ENCODE measurements around the gene COTL1.

COTL1 gene, protein sequence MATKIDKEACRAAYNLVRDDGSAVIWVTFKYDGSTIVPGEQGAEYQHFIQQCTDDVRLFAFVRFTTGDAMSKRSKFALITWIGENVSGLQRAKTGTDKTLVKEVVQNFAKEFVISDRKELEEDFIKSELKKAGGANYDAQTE

DNA sequence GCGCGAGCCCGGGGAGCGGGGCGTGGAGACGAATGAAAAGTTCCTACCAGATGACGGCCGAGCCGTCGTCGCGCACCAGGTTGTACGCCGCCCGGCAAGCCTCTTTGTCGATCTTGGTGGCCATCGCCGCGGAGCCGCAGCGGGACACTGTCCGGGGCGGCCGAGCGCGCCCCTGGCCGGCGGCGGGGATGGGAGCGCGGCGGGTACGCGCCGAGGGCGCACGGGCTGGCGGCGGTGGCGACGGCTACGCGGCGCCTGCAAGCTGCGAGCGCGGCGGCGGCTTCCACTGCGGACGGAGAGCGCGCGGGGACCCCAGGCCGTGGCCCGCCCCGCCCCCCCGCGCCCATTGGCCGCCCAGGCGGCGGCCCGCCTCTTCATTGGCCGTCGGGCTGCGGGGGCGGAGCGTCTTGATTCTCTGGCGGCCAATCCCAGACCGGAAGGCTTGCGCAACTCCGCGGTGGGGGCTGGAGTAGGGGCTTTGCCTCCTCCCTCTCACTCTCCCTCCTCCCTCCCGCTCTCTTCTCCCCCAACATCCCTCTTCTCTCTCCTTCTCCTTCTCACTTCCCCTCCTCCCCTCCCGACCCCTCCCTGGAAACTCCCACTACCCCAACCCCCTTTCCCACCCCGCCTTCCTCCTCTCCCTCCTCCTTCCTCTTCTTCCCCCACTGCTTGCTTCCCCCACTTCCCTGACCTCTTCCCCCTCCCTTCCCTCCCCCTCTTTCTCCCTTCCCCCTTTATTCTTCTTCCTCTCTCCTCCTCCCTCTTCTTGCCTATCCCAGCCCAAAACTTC lies at the start of gene COTL1:
TSS of gene COTL1 (minus strand) at position 288 of the 790 bp plus-strand sequence. CDS start at position 124, 164 bp downstream.
- DNase-seq (ENCODE audit: low spot score) = peak; percentile 94

- DNase-seq (ENCODE audit: low spot score) = no peak
Observed at GRCh38 chr16:84665843-84666242, 48.0 kb upstream of the COTL1 start.

GRCh38 chr16:84665359-84665758 lies 47.5 kb upstream of the COTL1 start:
- DNase-seq (ENCODE audit: low spot score) = no peak

DNA sequence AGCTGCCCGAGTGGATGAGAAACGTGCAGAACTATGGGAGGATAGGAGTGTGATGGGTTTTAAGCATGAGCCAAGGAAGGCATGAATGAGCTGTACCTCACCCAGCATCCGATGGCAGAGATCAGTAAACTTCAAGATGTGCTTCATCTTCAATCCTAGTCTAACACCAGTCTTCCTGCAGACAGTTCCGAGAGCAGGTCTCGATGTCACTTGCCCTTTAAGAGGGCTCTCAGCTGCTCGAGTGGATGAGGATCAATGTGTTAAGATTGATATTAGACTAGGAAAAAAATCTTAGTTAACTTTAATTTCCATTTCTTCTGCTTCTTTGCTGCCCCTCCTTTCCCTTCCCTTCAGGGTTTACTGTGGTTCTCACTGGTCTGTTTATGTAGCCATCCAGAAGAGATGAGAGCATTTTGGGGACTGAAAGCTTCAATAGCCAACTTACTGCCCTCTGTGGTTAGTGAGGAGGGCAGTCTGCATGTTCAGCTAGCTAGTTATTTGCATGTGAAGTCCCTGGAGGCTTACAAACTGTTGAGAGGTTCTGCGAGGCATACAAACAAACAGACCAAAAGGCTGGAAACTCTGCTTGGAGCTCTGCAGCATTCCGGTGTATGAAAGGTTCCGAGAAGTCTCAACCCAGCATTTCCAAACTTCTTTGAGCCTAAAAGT lies 45.7 kb upstream of the COTL1 start:
- DNase-seq (ENCODE audit: low spot score) = no peak

- no peak for DNase-seq (ENCODE audit: low spot score)
Observed at GRCh38 chr16:84662471-84662870, 44.6 kb upstream of the COTL1 start.

GRCh38 chr16:84661418-84662060 lies 43.7 kb upstream of the COTL1 start:
- no peak for DNase-seq (ENCODE audit: low spot score)

- DNase-seq (ENCODE audit: low spot score) = no peak
Observed at GRCh38 chr16:84660973-84661372, 43.1 kb upstream of the COTL1 start.

DNA sequence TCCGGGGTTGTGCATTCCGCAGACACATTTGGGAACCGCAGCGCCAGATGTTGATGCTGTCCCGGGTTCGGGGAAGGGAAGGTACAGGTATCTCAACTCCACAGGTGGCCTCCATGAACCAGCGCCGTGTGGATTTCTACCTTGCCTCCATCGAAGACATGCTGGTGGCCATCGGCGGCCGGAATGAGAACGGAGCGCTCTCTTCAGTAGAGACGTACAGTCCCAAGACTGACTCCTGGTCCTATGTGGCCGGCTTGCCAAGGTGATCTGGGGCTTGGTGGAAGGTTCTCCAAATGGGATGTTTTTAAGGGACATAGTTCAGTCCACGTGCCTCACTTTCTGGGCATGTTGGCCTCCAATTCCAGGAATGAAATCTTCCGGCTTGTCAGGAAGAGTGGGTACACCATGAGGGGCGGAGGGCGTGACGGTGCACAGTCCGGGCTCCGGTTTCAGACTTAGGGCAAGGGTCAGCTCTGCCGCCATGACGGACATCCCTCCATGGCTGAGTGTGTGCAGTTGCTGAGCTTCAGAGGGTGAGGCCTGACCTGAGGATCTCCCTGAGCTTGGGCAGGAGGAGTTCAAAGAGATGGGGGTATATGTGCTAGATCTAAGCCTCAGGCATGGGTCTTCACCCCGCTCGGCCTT lies 41.9 kb upstream of the COTL1 start:
- DNase-seq (ENCODE audit: low spot score) = no peak

GRCh38 chr16:84658690-84659089 lies 40.8 kb upstream of the COTL1 start:
- no peak for DNase-seq (ENCODE audit: low spot score)

GRCh38 chr16:84657229-84657837 lies 39.5 kb upstream of the COTL1 start:
- no peak for DNase-seq (ENCODE audit: low spot score)

GRCh38 chr16:84656649-84657048 lies 38.8 kb upstream of the COTL1 start:
- DNase-seq (ENCODE audit: low spot score) = no peak

GRCh38 chr16:84654998-84655397 lies 37.1 kb upstream of the COTL1 start:
- no peak for DNase-seq (ENCODE audit: low spot score)

DNA sequence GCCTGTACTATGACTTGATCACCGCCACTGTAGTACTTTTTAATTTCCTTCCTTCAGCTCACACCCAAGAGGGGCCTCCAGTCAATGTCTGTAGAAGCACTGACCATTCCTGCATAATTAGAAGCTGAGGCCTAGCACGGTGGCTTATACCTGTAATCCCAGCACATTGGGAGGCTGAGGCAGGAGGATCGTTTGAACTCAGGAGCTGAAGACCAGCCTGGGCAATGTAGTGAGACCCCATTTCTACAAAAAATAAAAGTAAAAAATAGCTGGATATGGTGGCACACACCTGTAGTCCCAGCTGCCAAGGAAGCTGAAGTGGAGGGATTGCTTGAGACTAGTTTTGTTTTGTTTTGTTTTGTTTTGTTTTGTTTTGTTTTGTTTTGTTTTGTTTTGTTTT lies 36.4 kb upstream of the COTL1 start:
- no peak for DNase-seq (ENCODE audit: low spot score)

DNA sequence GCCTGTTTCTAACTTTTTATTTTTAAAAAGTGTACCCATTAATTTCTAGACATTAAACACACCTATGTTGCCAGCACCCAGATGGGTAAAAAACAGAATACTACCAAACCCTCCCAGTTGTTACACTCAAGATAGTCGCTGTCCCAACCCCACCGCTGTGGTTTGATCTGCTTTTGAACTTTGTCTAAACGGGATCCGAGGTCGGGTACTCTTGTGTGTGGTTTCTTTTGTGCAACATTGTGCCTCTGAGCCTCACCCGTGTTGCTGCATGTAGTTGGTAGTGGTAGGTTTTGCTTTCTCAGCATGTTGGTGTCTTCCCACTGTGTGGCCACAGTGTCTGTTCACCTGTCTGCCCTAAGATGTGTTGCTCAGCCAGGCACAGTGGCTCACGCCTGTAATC lies 34.7 kb upstream of the COTL1 start:
- DNase-seq (ENCODE audit: low spot score) = no peak

DNA sequence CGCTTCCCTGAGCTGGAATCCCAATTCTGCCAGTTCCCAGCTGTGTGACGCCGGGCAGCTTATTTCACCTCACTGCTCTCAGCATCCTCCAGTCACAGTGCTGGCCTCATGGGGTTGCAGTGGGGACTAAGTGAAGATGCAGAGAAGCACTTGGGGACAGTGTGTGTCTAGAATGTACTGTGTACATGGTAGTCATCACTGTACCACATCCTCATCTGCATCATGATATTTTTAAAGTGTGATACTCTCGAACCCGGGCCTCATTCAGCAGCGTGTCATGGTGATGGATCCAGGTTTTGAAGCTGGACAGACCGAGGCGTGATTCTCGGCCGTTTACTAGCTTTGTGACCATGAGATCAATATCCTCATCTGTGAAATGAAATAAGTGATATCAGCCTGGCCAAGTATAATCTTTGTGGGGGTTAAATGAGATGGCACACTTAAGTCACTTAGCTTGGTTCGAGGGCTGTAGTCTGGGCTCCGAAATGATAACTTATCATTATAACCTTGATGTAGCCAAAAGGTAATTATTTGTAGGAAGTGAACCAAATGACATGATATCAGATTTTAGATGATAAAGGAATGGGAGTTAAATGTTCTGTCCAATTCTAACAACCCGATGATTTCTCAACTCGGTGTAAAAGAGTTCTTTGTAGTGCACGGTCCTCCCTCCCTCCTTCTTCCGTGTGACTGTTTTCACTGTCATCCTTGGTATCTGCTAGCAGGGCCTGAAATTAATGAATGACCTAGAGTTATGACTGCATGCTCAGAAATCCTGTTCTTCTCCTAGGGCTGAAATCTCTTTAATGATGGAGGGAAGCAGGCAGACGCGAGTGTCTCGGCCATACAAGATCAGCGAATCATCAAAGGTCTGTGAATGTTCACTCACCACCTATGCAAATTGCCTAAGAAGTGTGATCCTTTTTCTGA lies 32.4 kb upstream of the COTL1 start:
- DNase-seq (ENCODE audit: low spot score) = no peak

- DNase-seq (ENCODE audit: low spot score) = no peak
Observed at GRCh38 chr16:84649511-84649861, 31.6 kb upstream of the COTL1 start.

- DNase-seq (ENCODE audit: low spot score) = no peak
Observed at GRCh38 chr16:84648595-84649510, 31.0 kb upstream of the COTL1 start.

GRCh38 chr16:84647828-84648594 lies 30.1 kb upstream of the COTL1 start, which contains the start of gene KLHL36:
Gene KLHL36 (plus strand): TSS chr16:84648511. CDS start chr16:84650868, 2,357 bp downstream.
- peak; percentile 48 for DNase-seq (ENCODE audit: low spot score)

DNA sequence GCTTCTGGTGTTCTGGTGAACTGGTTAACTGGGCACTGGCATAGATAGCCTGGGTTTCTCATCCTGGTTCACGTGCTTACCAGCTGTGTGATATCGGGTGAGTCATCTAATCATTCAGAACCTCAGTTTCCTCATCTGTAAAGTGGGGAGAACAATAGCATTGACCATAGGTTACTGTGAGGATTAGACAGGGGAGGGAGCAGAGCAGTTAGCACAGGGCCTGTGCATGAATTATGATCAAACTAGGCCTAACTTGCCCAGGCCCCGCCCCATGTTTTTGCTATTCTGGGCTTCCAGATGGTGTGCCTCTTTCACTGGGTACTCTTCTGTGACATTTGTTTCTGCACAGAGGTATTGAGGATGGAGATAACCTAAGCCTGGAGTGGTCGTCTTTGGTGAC lies 25.8 kb upstream of the COTL1 start:
- DNase-seq (ENCODE audit: low spot score) = no peak
